GM19468 (cell line): ENCODE results near the gene RORC.
"Not testable (repeated sequence)": the region's sequence is repeated elsewhere in the genome, so short reads cannot be mapped to it uniquely, and the experiment has no call there.

Experiments used
- ATAC-seq: cut with Tn5 transposase; IDR thresholded peaks from one replicate; pipeline ENCODE4 v1.9.1; 2021; ENCODE audit warnings: mild to moderate bottlenecking, moderate library complexity, moderate number of reproducible peaks; ENCODE audit not compliant: unreplicated experiment; ENCODE audit errors: extremely low read depth

Gene RORC

GRCh38 chr1:151780736-151781135 lies 50.9 kb downstream of the RORC start:
- ATAC-seq, result not testable (repeated sequence)

GRCh38 chr1:151779852-151780251 lies 51.8 kb downstream of the RORC start:
- no peak for ATAC-seq

DNA sequence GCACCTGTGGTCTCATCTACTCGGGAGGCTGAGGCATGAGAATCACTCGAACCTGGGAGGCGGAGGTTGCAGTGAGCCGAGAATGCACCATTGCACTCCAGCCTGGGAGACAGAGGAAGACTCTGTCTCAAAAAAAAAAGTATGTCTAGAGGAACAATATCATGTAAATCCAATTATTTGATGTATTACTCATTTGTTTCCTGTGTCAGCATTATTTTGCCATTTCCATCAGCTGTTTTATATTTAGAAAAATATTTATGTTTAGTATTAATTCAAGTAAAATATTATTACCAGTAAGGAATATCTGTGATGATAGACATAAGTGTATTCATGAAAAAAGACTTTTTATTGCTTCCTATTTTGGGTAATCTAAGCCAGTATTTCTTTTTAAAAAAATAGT lies 54.3 kb downstream of the RORC start:
- ATAC-seq, result no peak

GRCh38 chr1:151776665-151777062 lies 54.9 kb downstream of the RORC start:
- ATAC-seq, result no peak

- no peak for ATAC-seq
These were observed 55.5 kb downstream of the RORC start for GRCh38 chr1:151775894-151776664.

- no peak for ATAC-seq
These were observed 57.2 kb downstream of the RORC start for GRCh38 chr1:151774256-151774922.

DNA sequence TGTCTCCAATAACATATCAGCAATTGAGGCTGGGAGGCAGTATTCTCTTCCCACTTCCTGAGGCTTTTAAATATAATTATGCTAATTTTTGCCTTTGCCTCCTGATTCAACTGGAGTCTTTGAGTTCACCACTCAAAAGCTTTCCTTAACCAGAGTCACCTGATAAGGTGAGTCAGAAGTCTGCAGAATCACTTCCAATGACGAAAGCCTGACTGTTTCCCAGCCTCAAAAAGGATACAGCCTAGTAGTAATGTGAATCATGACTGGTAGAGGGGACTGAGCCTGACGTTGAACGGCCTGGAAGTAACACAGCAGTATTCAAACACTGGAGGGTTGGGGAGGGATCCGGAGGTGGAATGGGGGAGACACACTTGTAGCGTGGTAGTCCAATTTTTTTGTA lies 57.9 kb downstream of the RORC start:
- ATAC-seq, result no peak

DNA sequence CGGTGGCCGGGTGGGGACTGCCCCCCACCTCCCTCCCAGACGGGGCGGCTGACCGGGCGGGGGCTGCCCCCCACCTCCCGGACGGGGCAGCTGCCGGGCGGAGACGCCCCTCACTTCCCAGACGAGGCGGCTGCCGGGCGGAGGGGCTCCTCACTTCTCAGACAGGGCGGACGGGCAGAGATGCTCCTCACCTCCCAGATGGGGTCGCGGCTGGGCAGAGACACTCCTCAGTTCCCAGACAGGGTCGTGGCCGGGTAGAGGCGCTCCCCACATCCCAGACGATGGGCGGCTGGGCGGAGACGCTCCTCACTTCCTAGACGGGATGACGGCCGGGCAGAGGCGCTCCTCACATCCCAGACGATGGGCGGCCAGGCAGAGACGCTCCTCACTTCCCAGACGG lies 62.3 kb downstream of the RORC start:
- ATAC-seq, result not testable (repeated sequence)

DNA sequence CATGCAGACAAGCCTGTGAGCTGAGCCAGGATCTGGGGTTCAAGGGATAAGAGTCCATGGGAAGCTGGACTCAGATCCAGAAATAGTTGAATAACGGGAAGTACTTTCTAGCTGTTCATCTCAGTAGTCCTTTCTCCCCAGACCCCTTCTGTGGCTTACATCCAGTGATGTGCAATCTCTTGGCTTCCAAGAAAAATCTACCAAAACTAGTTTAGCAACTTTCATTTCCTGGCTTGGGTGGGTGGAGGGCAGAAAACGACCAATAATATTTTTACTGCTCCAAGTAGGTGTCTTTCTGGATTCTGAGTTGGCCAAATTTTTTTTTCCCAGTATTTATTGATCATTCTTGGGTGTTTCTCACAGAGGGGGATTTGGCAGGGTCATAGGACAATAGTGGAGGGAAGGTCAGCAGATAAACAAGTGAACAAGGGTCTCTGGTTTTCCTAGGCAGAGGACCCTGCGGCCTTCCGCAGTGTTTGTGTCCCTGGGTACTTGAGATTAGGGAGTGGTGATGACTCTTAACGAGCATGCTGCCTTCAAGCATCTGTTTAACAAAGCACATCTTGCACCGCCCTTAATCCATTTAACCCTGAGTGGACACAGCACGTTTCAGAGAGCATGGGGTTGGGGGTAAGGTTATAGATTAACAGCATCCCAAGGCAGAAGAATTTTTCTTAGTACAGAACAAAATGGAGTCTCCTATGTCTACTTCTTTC lies 63.1 kb downstream of the RORC start:
- not testable (repeated sequence) for ATAC-seq

DNA sequence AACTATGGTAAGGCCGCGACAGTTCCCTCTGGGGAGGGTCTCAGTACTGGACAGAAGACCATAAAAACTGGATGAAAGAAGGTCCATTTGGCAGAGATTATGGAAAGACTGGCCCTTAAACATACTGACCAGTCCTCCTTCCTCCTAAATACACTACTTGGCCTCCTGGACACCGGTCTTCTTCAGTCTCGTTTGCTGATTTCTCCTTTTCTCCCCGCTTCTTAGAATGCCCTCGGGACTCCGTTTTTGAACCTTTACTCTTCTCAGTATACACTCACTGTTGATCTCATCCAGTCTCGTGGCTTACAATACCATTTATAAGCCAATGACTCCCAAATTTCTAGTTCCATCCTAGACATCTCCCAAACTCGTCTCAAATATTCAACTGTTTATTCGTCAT lies 67.6 kb downstream of the RORC start:
- no peak for ATAC-seq

- peak; percentile 79 for ATAC-seq
These were observed 68.4 kb downstream of the RORC start, which contains the start of gene MRPL9 for GRCh38 chr1:151762941-151763921. Gene MRPL9 (minus strand): TSS chr1:151763496. CDS start chr1:151763479, 17 bp downstream.

GRCh38 chr1:151760597-151761385 lies 70.8 kb downstream of the RORC start:
- no peak for ATAC-seq

DNA sequence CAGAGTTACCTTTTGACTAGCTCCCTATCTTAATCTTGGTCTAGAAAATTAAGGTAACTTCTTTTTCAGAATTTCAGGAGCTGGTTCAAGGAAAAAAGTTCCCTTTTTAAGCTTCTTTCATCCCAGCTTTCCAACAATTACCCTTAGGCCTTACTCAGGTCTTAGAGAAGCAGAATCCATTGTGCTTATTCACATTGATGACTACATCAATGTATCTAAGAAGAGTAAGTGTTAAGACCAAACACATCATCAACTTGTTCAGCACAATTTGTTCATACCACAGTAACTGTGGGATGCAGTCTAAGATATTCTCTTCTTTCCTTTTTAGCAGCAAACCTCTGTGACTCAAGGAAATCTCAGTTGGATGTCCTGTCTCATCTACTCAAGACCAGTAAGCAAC lies 72.4 kb downstream of the RORC start:
- no peak for ATAC-seq

DNA sequence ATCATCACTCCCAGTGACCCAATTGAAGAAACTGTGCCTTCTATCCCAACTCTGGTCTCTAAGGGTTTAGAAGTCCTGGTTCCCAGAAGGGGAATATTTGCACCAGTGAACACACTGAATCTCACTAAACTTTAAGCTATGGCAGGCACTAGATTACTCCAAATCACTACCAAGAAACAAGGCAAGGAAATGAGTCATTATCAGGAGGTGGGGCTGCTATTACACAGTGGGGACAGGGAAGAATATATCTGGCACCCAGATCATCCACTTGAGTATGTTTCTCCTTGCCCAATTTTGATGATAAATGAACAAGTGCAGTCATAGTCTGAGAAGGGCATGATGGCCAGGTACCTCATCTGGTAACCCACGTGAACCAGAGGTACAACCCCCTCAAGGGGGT lies 75.3 kb downstream of the RORC start:
- ATAC-seq, result no peak
